Astrocyte (in vitro differentiated cells and primary cell): Measurements from ENCODE around the gene CSTF1.

Experiments used
- CTCF ChIP-seq: IDR thresholded peaks from 2 replicates; pipeline ENCODE4 v1.5.1; 2011; ENCODE audit warnings: low read depth, mild to moderate bottlenecking, inconsistent platforms, low read length, moderate library complexity; ENCODE audit not compliant: insufficient read depth
- EZH2 ChIP-seq: IDR thresholded peaks from 2 replicates; pipeline ENCODE4 v1.6.1; 2012; ENCODE audit warnings: mild to moderate bottlenecking, low read length, inconsistent platforms; ENCODE audit not compliant: insufficient read depth

- TF ChIP-seq CTCF (no peak), EZH2 (no peak)
Measured at GRCh38 chr20:56443654-56444540, 51.5 kb downstream of the CSTF1 start.
